Cardiac fibroblast (primary cell): Measurements from ENCODE around the gene LARP1B.

Source experiments
- DNase-seq, 2 donors: peaks; one replicate each; pipeline versions ENCODE4 v3.0.0 to v3.0.0-alpha.2; 2010; ENCODE audit warnings: low read depth in 2 of 2
- H3K4me3 ChIP-seq, 2 donors: replicated peaks in 1 of 2; 1 replicate in 1 of 2; 2 replicates in 1 of 2; pipeline ENCODE4 v1.5.1; 2011; ENCODE audit warnings: low read depth in 2 of 2, low read length in 2 of 2, mild to moderate bottlenecking in 2 of 2, moderate library complexity in 1 of 2
- CTCF ChIP-seq: IDR thresholded peaks from one replicate; pipeline ENCODE4 v1.5.1; 2011; ENCODE audit warnings: low read depth, mild to moderate bottlenecking, low read length, inconsistent platforms

LARP1B gene

GRCh38 chr4:128107766-128108165, 46.7 kb downstream of the LARP1B start:
- no peak for TF ChIP-seq CTCF
- peak; percentile 7 to 34 for DNase-seq
- H3K4me3 ChIP-seq, result no peak overlapping the region

GRCh38 chr4:128123036-128123435, 61.9 kb downstream of the LARP1B start:
- no peak overlapping the region for H3K4me3 ChIP-seq
- no peak for DNase-seq
- TF ChIP-seq CTCF, result no peak

GRCh38 chr4:128130621-128131020, 69.5 kb downstream of the LARP1B start:
- no peak for TF ChIP-seq CTCF
- DNase-seq, result peak; percentile 5 to 60
- H3K4me3 ChIP-seq, result no peak overlapping the region

- H3K4me3 ChIP-seq, result no peak overlapping the region
- TF ChIP-seq CTCF, result no peak
- DNase-seq, result no peak
Measured at GRCh38 chr4:128134925-128135324, 73.8 kb downstream of the LARP1B start.

- no peak overlapping the region for H3K4me3 ChIP-seq
- TF ChIP-seq CTCF, result no peak
Measured at GRCh38 chr4:128135391-128135790, 74.3 kb downstream of the LARP1B start.

GRCh38 chr4:128141866-128142265, 80.8 kb downstream of the LARP1B start:
- TF ChIP-seq CTCF, result no peak
- no peak overlapping the region for H3K4me3 ChIP-seq

More at GRCh38 chr4:128135391-128135790, 74.3 kb downstream of the LARP1B start:
- DNase-seq, result no peak

GRCh38 chr4:128145727-128146126, 84.6 kb downstream of the LARP1B start:
- no peak overlapping the region for H3K4me3 ChIP-seq
- DNase-seq, result no peak
- no peak for TF ChIP-seq CTCF

More at GRCh38 chr4:128141866-128142265, 80.8 kb downstream of the LARP1B start:
- peak in 1 of 2 donors; percentile 14 for DNase-seq
